K562 (cell line): ENCODE data around the gene ENTPD8. TPM values are rescaled to one million over a fixed set of nuclear protein-coding genes. Genes with fewer than 3 reads are reported as not detected.
A peak's percentile ranks its signal among the peaks of the same experiment; 100 is the strongest.

Source experiments
- DIDO1 ChIP-seq: fragments of 450-650 bp; IDR thresholded peaks from 2 replicates; pipeline ENCODE4 v1.6.1; 2016; ENCODE audit warnings: low read depth, missing biosample characterization, missing genetic modification characterization
- ILK ChIP-seq: fragments of 450-650 bp; IDR thresholded peaks from 2 replicates; pipeline ENCODE4 v1.6.1; 2016; ENCODE audit warnings: missing genetic modification characterization, low read depth, mild to moderate bottlenecking, missing compliant biosample characterization, moderate library complexity, borderline replicate concordance
- KLF1 ChIP-seq: fragments of 450-650 bp; IDR thresholded peaks from 2 replicates; pipeline ENCODE4 v1.6.1; 2016; ENCODE audit warnings: missing genetic modification characterization, missing compliant biosample characterization
- POLR2AphosphoS5 ChIP-seq: IDR thresholded peaks from 2 replicates; pipeline ENCODE4 v1.6.1; 2011; ENCODE audit warnings: mild to moderate bottlenecking, low read depth, low read length, moderate library complexity; ENCODE audit not compliant: control insufficient read depth, insufficient read depth
- PTRF ChIP-seq: fragments of 450-650 bp; IDR thresholded peaks from 2 replicates; pipeline ENCODE4 v1.6.1; 2016; ENCODE audit warnings: mild to moderate bottlenecking, missing genetic modification characterization, missing compliant biosample characterization
- RAD51 ChIP-seq: fragments of 450-650 bp; IDR thresholded peaks from 2 replicates; pipeline ENCODE4 v1.7.1; 2016; ENCODE audit warnings: low read depth, mild to moderate bottlenecking, borderline replicate concordance
- RBBP5 ChIP-seq: fragments of 200-600 bp; sonication (generic); IDR thresholded peaks from 2 replicates; pipeline ENCODE4 v1.6.1; 2012; ENCODE audit warnings: borderline replicate concordance, mild to moderate bottlenecking, low read length, control low read depth, inconsistent platforms; ENCODE audit not compliant: insufficient read depth, poor library complexity, severe bottlenecking
- RBFOX2 ChIP-seq: fragments of 200-400 bp; formaldehyde crosslinking; IDR thresholded peaks from 2 replicates; pipeline ENCODE4 v1.6.1; 2017; ENCODE audit warnings: low read depth, mild to moderate bottlenecking, low read length, moderate library complexity
- RBM25 ChIP-seq: fragments of 200-400 bp; formaldehyde crosslinking; IDR thresholded peaks from 2 replicates; pipeline ENCODE4 v1.6.1; 2018; ENCODE audit warnings: low read length, low read depth, moderate library complexity; ENCODE audit not compliant: severe bottlenecking
- STAT5B ChIP-seq: fragments of 250-450 bp; sonication (Bioruptor Pico); IDR thresholded peaks from 2 replicates; pipeline ENCODE4 v1.8.0; 2021; ENCODE audit warnings: mild to moderate bottlenecking, inconsistent platforms
- ZC3H4 ChIP-seq: sonication (generic); formaldehyde crosslinking; IDR thresholded peaks from 2 replicates; pipeline ENCODE4 v1.9.0; 2021; ENCODE audit warnings: missing genetic modification reagents, borderline replicate concordance
- ZNF239 ChIP-seq: fragments of 250-450 bp; sonication (Bioruptor Pico); IDR thresholded peaks from 2 replicates; pipeline ENCODE4 v1.4.0; 2020; ENCODE audit warnings: mild to moderate bottlenecking
- ZNF24 ChIP-seq: fragments of 450-650 bp; IDR thresholded peaks from 2 replicates; pipeline ENCODE4 v1.6.1; 2016
- ZNF740 ChIP-seq, 3 experiments: fragments of 200-800 bp in 1 of 3; sonication (Bioruptor generic) in 1 of 3; sonication (generic) in 1 of 3; formaldehyde crosslinking in 1 of 3; IDR thresholded peaks; 2 replicates each; pipeline versions ENCODE4 v1.6.1 to v1.8.0; 2016 to 2022; ENCODE audit warnings: mild to moderate bottlenecking in 2 of 3, missing compliant biosample characterization in 2 of 3, missing genetic modification characterization in 2 of 3, missing genetic modification reagents in 1 of 3
- ZSCAN29 ChIP-seq: fragments of 450-650 bp; IDR thresholded peaks from 2 replicates; pipeline ENCODE4 v1.6.1; 2017
- polyA plus RNA-seq, 8 experiments: library from polyadenylated mRNA; depleted of rRNA in 4 of 8; stranded (reverse) in 5 of 8; unstranded in 3 of 8; fragments of >200 nt; fragmentation: Nextera tagmentation in 2 of 8; fragmentation: Illumina TruSeq in 1 of 8; extraction: Ambion mirVana in 2 of 8; extraction: Trizol in 1 of 8; gene quantifications; 2 replicates each; pipeline versions ENCODE4 v1.2.1 to v1.2.3, GENCODE V29; 2011 to 2014; ENCODE audit warnings: inconsistent platforms in 1 of 8, missing spikeins in 1 of 8
- total RNA-seq, 7 experiments: library from RNA; depleted of rRNA in 6 of 7; stranded (reverse); fragments of >200 nt in 6 of 7; fragmentation: Illumina TruSeq in 2 of 7; extraction: Trizol in 2 of 7; gene quantifications; 2 replicates each; pipeline versions ENCODE4 v1.2.1 to v1.2.3, GENCODE V29; 2011 to 2021; ENCODE audit warnings: low replicate concordance in 1 of 7
- TF ChIP-seq, protein P1 (sequence below), 2 experiments: fragments of 250-450 bp in 1 of 2; fragments of 450-650 bp in 1 of 2; sonication (Bioruptor Pico) in 1 of 2; IDR thresholded peaks; 2 replicates each; pipeline versions ENCODE4 v1.6.1 to v1.8.0; 2016 to 2021; ENCODE audit warnings: mild to moderate bottlenecking in 2 of 2, moderate library complexity in 2 of 2, missing compliant biosample characterization in 1 of 2, missing genetic modification characterization in 1 of 2
- TF ChIP-seq, protein P2 (sequence below): fragments of 450-650 bp; IDR thresholded peaks from 2 replicates; pipeline ENCODE4 v1.6.1; 2017; ENCODE audit warnings: antibody characterized with exemption, mild to moderate bottlenecking
- TF ChIP-seq, protein P3 (sequence below), 2 experiments: fragments of 450-650 bp; conservative IDR thresholded peaks; 2 replicates each; pipeline ENCODE4 v1.6.1; 2017; ENCODE audit warnings: mild to moderate bottlenecking in 2 of 2, moderate library complexity in 2 of 2

ENTPD8 gene
- total and polyA plus RNA-seq, 9 of the 15 experiments (the other 6 are each of a cell fraction or from before 2014, with no cell fraction given), result 0.06 to 0.27 (median 0.19) TPM; not detected in 5

DNA sequence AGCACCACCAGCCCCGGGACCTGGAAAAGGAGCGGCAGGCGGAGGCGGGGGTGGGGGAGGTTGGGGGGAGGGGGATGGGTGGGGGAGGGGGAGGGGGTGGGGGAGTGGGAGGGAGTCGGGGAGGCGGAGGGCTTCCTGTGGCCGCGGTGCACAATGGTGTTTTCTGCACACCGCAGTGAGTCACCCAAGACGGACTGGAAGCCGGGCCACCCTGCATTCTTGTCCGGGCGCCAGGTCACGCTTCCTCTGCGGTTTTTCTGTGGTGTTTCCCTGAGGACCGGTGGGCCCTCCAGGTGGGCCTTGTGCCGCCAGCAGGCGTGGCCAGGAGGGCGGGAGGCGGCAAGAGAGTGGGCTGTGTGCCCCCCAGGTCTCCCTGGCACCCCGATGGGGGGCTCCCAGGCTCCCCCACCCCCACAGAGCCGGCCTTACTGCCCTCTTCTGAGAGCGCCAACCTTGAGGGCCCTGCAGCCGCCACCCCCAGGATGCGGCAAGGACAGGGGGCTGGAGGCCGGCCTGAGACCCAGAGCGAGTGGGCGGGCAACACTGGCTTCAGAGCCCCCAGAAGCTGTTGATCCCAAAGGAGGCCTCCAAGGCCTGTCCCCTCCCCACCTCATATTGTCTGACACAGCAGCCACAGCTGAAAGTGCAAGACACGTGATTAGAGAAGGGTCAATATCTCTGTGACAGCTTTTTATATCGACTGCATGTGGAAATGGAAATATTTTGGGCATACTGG lies 29.3 kb downstream of the ENTPD8 start (continued):
- TF ChIP-seq ZNF740 (CRISPR knock-in tag; IDR thresholded peaks at IDR 0.05) (0 out of 2 replicates have a peak, but pooled peaks have one; percentile 25), ZNF740 (tag; IDR thresholded peaks at IDR 0.05) (no peak; a peak in 1 of 4 replicates), POLR2AphosphoS5 (no peak), RBBP5 (peak; percentile 68), RBM25 (no peak), RBFOX2 (peak; percentile 66), ZC3H4 (CRISPR knock-in tag) (no peak), ILK (tag) (no peak), PTRF (tag) (no peak), ZNF24 (no peak), KLF1 (tag) (0 out of 2 replicates have a peak, but pooled peaks have one; percentile 24), ZNF239 (CRISPR knock-in tag) (no peak), DIDO1 (tag) (no peak), ZSCAN29 (no peak), STAT5B (CRISPR knock-in tag) (no peak), RAD51 (peak; percentile 41; the same call in 1 of the 2 replicates)
- TF ChIP-seq, protein P1, sequence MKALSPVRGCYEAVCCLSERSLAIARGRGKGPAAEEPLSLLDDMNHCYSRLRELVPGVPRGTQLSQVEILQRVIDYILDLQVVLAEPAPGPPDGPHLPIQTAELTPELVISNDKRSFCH (CRISPR knock-in tag; IDR thresholded peaks at IDR 0.05), result no peak
- TF ChIP-seq, protein P1 (tag; IDR thresholded peaks at IDR 0.05), result 0 out of 2 replicates have a peak, but pooled peaks have one; percentile 16
- TF ChIP-seq, protein P2, sequence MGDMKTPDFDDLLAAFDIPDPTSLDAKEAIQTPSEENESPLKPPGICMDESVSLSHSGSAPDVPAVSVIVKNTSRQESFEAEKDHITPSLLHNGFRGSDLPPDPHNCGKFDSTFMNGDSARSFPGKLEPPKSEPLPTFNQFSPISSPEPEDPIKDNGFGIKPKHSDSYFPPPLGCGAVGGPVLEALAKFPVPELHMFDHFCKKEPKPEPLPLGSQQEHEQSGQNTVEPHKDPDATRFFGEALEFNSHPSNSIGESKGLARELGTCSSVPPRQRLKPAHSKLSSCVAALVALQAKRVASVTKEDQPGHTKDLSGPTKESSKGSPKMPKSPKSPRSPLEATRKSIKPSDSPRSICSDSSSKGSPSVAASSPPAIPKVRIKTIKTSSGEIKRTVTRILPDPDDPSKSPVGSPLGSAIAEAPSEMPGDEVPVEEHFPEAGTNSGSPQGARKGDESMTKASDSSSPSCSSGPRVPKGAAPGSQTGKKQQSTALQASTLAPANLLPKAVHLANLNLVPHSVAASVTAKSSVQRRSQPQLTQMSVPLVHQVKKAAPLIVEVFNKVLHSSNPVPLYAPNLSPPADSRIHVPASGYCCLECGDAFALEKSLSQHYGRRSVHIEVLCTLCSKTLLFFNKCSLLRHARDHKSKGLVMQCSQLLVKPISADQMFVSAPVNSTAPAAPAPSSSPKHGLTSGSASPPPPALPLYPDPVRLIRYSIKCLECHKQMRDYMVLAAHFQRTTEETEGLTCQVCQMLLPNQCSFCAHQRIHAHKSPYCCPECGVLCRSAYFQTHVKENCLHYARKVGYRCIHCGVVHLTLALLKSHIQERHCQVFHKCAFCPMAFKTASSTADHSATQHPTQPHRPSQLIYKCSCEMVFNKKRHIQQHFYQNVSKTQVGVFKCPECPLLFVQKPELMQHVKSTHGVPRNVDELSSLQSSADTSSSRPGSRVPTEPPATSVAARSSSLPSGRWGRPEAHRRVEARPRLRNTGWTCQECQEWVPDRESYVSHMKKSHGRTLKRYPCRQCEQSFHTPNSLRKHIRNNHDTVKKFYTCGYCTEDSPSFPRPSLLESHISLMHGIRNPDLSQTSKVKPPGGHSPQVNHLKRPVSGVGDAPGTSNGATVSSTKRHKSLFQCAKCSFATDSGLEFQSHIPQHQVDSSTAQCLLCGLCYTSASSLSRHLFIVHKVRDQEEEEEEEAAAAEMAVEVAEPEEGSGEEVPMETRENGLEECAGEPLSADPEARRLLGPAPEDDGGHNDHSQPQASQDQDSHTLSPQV, result peak; percentile 78
- TF ChIP-seq, protein P3, sequence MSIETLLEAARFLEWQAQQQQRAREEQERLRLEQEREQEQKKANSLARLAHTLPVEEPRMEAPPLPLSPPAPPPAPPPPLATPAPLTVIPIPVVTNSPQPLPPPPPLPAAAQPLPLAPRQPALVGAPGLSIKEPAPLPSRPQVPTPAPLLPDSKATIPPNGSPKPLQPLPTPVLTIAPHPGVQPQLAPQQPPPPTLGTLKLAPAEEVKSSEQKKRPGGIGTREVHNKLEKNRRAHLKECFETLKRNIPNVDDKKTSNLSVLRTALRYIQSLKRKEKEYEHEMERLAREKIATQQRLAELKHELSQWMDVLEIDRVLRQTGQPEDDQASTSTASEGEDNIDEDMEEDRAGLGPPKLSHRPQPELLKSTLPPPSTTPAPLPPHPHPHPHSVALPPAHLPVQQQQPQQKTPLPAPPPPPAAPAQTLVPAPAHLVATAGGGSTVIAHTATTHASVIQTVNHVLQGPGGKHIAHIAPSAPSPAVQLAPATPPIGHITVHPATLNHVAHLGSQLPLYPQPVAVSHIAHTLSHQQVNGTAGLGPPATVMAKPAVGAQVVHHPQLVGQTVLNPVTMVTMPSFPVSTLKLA (conservative IDR thresholded peaks at IDR 0.05), result peak in 1 of 2 experiments; percentile 46; a peak in 1 of 4 replicates
